GM10248 (cell line): Measurements from ENCODE around the gene RBM20.

Experiments used
- CTCF ChIA-PET: fragments of 300-600 bp; sonication (Branson Sonifier 250); formaldehyde crosslinking; extraction: SDS; loops from one replicate; lab custom pipeline; 2021; ENCODE audit warnings: antibody characterized with exemption; lab: Yijun Ruan, JAX
- POLR2A ChIA-PET: fragments of 350-650 bp; sonication (Branson Sonifier 250); formaldehyde crosslinking; extraction: SDS; loops from one replicate; lab custom pipeline; 2020; ENCODE audit warnings: antibody characterized with exemption; lab: Yijun Ruan, JAX
- DNase-seq: peaks from one replicate; pipeline ENCODE4 v3.0.0; 2012; ENCODE audit errors: extremely low spot score
- TF ChIP-seq, protein P1 (sequence below): IDR thresholded peaks from 2 replicates; pipeline ENCODE4 v1.5.1; 2012; ENCODE audit warnings: mild to moderate bottlenecking, low read depth; ENCODE audit errors: extremely low read depth, missing control alignments, control extremely low read depth

The RBM20 gene

DNA sequence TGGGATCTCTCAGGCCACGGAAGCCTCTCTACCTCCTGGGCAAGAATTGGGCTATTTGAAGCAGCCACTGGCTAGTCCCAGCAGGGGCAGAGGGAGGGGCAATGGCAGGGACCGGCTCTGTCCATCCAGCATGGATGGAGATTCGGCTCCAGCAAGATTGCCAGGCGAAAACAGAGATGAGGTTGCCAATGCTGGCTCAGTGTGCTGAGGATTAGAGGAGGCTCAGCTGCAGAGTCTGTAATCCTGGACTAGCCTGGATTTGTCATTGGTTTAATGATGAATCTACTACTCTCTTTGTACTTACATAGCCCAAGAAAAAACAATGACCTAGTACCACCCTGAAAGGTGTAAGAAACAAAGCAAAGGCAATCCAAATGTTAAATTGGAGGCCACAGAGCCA lies 115.4 kb downstream of the RBM20 start:
- CTCF ChIA-PET = interaction anchor here (0.8 to 1.3 kb wide), 2 partner anchors 9 to 11 kb away, joined by 3 to 4 read pairs; no protein-coding TSS in a partner anchor

GRCh38 chr10:110762109-110762848 lies 118.1 kb downstream of the RBM20 start:
- TF ChIP-seq, protein P1, sequence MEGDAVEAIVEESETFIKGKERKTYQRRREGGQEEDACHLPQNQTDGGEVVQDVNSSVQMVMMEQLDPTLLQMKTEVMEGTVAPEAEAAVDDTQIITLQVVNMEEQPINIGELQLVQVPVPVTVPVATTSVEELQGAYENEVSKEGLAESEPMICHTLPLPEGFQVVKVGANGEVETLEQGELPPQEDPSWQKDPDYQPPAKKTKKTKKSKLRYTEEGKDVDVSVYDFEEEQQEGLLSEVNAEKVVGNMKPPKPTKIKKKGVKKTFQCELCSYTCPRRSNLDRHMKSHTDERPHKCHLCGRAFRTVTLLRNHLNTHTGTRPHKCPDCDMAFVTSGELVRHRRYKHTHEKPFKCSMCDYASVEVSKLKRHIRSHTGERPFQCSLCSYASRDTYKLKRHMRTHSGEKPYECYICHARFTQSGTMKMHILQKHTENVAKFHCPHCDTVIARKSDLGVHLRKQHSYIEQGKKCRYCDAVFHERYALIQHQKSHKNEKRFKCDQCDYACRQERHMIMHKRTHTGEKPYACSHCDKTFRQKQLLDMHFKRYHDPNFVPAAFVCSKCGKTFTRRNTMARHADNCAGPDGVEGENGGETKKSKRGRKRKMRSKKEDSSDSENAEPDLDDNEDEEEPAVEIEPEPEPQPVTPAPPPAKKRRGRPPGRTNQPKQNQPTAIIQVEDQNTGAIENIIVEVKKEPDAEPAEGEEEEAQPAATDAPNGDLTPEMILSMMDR = no peak
- ChIA-PET POLR2A (no interaction called here), CTCF (interaction anchor here (0.9 to 1.5 kb wide), 3 partner anchors 17 to 21 kb away, joined by 3 to 4 read pairs (median 4); no protein-coding TSS in a partner anchor)
- no peak for DNase-seq

More for the DNA sequence above, 115.4 kb downstream of the RBM20 start:
- POLR2A ChIA-PET = no interaction called here
- DNase-seq = no peak
- TF ChIP-seq, protein P1 = no peak

- ChIA-PET POLR2A (no interaction called here), CTCF (interaction anchor here (1.5 kb wide), 1 partner anchor 21 kb away, joined by 4 read pairs; no protein-coding TSS in a partner anchor)
- TF ChIP-seq, protein P1 = no peak
- DNase-seq = no peak
Observed at GRCh38 chr10:110762849-110763211, 118.7 kb downstream of the RBM20 start.

DNA sequence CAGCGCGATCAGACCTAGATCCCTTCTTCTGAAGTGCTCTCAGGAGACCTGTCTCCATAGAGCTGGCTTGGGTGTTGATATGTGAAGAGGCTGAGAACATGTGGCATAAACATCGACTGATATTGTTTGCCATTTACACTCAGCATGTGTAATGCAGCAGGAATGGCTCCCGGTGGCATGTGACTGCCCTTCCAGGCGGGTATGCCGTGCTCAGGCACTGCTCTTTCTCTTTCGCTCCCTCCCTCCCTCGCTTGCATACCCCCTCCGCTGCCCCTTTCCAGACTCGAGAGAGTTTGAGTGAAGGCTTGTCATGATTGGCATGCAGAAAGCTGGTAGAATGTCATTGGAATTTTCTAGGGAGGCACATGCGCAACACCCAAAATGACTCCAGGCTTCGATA lies 120.2 kb downstream of the RBM20 start:
- ChIA-PET POLR2A (no interaction called here), CTCF (interaction anchor here (1.0 to 2.8 kb wide), 2 partner anchors 9 to 39 kb away, joined by 3 to 11 read pairs; no protein-coding TSS in a partner anchor)
- TF ChIP-seq, protein P1 = no peak
- no peak for DNase-seq

- ChIA-PET CTCF (interaction anchor here (0.9 to 2.8 kb wide), 6 partner anchors 9 to 44 kb away, joined by 3 to 11 read pairs (median 4); no protein-coding TSS in a partner anchor), POLR2A (no interaction called here)
- DNase-seq = no peak
- TF ChIP-seq, protein P1 = no peak
Observed at GRCh38 chr10:110764793-110765512, 120.8 kb downstream of the RBM20 start.
